HL-60 (cell line): Measurements from ENCODE around the gene C9orf50.

Source experiments
- DNase-seq, 2 experiments: peaks; one replicate each; pipeline ENCODE4 v3.0.0-alpha.2; 2010 to 2020; ENCODE audit warnings: low read depth in 1 of 2, low spot score in 1 of 2
- H3K27ac ChIP-seq: fragments of 250-450 bp; sonication (Bioruptor Pico); replicated peaks from 2 replicates; pipeline ENCODE4 v1.5.1; 2020; ENCODE audit warnings: mild to moderate bottlenecking, moderate library complexity
- H3K27me3 ChIP-seq: fragments of 250-450 bp; sonication (Bioruptor Pico); 2 replicates; pipeline ENCODE4 v1.5.1; 2021; ENCODE audit warnings: mild to moderate bottlenecking, moderate library complexity; ENCODE audit not compliant: insufficient read depth, poor library complexity, severe bottlenecking
- H3K4me3 ChIP-seq: replicated peaks from 2 replicates; pipeline ENCODE4 v1.5.1; 2011; ENCODE audit warnings: mild to moderate bottlenecking, control low read depth, low read length; ENCODE audit not compliant: insufficient read depth
- CTCF ChIP-seq: IDR thresholded peaks from one replicate; pipeline ENCODE4 v1.5.1; 2011; ENCODE audit warnings: low read length, control low read depth, inconsistent platforms; ENCODE audit not compliant: insufficient read depth
- GABPA ChIP-seq: IDR thresholded peaks from 2 replicates; pipeline ENCODE4 v1.6.1; 2012; ENCODE audit warnings: low read depth
- POLR2AphosphoS5 ChIP-seq: IDR thresholded peaks from 2 replicates; pipeline ENCODE4 v1.6.1; 2012; ENCODE audit warnings: low read depth
- SPI1 ChIP-seq: IDR thresholded peaks from 2 replicates; pipeline ENCODE4 v1.6.1; 2012; ENCODE audit warnings: low read depth, mild to moderate bottlenecking, borderline replicate concordance
- TF ChIP-seq, protein P1 (sequence below): IDR thresholded peaks from 2 replicates; pipeline ENCODE4 v1.6.1; 2012; ENCODE audit warnings: low read depth; ENCODE audit not compliant: insufficient replicate concordance

Gene C9orf50

GRCh38 chr9:129644902-129645301 is 24.0 kb upstream of the C9orf50 start:
- DNase-seq = no peak
- no peaks in the 10 kb centered on the region for H3K27me3 ChIP-seq
- no peak for TF ChIP-seq POLR2AphosphoS5
- no peak for TF ChIP-seq SPI1
- no peak for TF ChIP-seq GABPA
- no peak for TF ChIP-seq CTCF
- TF ChIP-seq, protein P1, sequence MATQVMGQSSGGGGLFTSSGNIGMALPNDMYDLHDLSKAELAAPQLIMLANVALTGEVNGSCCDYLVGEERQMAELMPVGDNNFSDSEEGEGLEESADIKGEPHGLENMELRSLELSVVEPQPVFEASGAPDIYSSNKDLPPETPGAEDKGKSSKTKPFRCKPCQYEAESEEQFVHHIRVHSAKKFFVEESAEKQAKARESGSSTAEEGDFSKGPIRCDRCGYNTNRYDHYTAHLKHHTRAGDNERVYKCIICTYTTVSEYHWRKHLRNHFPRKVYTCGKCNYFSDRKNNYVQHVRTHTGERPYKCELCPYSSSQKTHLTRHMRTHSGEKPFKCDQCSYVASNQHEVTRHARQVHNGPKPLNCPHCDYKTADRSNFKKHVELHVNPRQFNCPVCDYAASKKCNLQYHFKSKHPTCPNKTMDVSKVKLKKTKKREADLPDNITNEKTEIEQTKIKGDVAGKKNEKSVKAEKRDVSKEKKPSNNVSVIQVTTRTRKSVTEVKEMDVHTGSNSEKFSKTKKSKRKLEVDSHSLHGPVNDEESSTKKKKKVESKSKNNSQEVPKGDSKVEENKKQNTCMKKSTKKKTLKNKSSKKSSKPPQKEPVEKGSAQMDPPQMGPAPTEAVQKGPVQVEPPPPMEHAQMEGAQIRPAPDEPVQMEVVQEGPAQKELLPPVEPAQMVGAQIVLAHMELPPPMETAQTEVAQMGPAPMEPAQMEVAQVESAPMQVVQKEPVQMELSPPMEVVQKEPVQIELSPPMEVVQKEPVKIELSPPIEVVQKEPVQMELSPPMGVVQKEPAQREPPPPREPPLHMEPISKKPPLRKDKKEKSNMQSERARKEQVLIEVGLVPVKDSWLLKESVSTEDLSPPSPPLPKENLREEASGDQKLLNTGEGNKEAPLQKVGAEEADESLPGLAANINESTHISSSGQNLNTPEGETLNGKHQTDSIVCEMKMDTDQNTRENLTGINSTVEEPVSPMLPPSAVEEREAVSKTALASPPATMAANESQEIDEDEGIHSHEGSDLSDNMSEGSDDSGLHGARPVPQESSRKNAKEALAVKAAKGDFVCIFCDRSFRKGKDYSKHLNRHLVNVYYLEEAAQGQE = no peak
- H3K4me3 ChIP-seq = no peak overlapping the region
- H3K27ac ChIP-seq = no peak overlapping the region

- H3K27me3 ChIP-seq = no peaks in the 10 kb centered on the region
- H3K4me3 ChIP-seq = no peak overlapping the region
- TF ChIP-seq SPI1 (no peak), GABPA (no peak), CTCF (no peak), POLR2AphosphoS5 (no peak)
- TF ChIP-seq, protein P1 = no peak
- H3K27ac ChIP-seq = no peak overlapping the region
- no peak for DNase-seq
These were observed 23.5 kb upstream of the C9orf50 start for GRCh38 chr9:129644365-129644764.

DNA sequence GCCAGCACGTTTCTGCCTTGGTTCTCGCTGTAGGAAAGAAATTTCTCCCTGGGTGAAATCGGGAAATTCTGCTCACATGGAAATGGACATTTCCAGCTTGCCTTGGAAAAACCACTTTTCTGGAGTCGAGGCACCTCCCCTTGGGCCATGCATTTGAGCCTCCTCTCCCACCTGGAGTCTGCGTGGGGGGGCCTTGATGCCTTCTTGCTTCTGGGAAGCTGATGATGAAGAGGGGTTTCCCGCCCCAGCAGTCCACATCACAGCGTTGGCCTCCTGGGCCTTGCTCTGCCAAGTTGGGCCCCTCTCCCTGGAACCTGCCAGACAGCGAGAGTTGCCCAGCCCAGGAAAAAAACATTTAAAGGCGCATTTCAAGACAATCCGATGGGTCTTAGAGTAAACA is 22.8 kb upstream of the C9orf50 start:
- Histone ChIP-seq H3K4me3 (no peak overlapping the region), H3K27me3 (no peaks in the 10 kb centered on the region), H3K27ac (no peak overlapping the region)
- DNase-seq = no peak
- no peak for TF ChIP-seq POLR2AphosphoS5
- TF ChIP-seq SPI1 = no peak
- TF ChIP-seq, protein P1 = no peak
- TF ChIP-seq GABPA = no peak
- no peak for TF ChIP-seq CTCF
